ENCODE results near the gene ZPLD1.

Gene ZPLD1

GRCh38 chr3:102511168-102511567, 76.4 kb downstream of the ZPLD1 start:
- H3K27me3 ChIP-seq (replicated peaks), result no peaks in the 10 kb centered on the region
- no peak overlapping the region for H3K27ac ChIP-seq
- H3K36me3 ChIP-seq (replicated peaks), result no peaks in the 10 kb centered on the region
- TF ChIP-seq CTCF (IDR thresholded peaks at IDR 0.05; ENCODE audit: low read depth, low read length, missing control alignments), result no peak
- in situ Hi-C loops (cut with HindIII; ENCODE audit: low pct_ligation_motif_present, low sequenced_read_pairs), result no loop called here
- DNase-seq, result no peak
- no peak overlapping the region for H3K4me3 ChIP-seq (ENCODE audit: low read depth, low read length)

DNA sequence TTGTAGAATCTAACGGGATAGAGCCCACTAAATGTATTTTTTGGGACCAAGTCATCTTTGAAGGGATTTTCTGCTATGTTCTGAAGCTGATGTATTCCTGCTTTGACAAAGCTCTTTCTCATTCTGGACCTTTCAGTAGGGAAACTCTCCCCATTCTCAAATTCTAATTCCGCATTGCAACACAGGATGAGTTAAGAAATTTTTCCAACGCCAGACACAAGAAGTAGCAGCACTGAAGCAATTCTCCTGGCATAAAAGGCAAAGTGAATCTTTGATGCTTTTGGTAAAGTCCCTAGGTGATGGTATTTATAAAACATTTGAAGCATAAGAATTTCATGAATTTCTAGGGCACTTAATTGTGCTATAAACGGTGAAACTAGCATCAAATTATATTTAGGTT, 76.8 kb downstream of the ZPLD1 start:
- DNase-seq, result no peak
- Histone ChIP-seq H3K27ac (no peak overlapping the region), H3K4me3 (ENCODE audit: low read depth, low read length) (no peak overlapping the region), H3K36me3 (replicated peaks) (no peaks in the 10 kb centered on the region), H3K27me3 (replicated peaks) (no peaks in the 10 kb centered on the region)
- TF ChIP-seq CTCF (IDR thresholded peaks at IDR 0.05; ENCODE audit: low read depth, low read length, missing control alignments), result no peak
- in situ Hi-C loops (cut with HindIII; ENCODE audit: low pct_ligation_motif_present, low sequenced_read_pairs), result no loop called here

DNA sequence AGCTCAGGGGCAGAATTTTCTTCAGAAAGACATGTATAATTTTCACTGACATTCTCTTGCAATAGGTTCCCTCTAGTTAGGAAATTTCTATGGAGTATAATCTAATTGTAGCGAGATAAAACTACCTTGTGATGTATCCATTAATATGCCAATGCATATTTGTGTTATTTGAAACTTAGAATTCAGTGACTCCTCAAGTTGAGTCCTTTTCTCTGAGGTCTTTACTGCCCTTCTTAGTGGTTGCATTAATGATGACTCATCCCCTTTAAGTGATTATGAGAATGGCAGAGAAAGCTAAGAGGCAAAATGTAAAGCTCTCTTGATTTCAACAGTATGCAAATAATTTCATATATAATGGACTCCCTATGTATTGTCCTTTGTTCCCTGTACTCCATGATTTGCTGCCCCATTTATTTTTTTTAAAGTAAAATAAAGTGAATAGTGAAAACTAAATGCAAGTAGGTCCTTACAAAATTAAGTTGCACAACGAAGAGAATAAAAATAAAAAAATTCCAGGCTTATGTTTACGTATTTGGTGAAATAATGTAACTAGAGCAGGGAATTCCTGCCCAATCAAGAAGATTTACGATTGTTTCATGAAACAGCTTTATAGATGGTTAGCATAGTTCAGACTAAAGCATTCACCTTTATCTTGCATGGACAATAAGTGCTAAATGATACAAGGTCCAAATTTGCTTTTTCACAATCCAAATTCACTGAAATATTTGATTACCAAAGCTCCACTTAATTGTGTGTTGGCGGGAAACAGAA, 78.1 kb downstream of the ZPLD1 start:
- H3K36me3 ChIP-seq (replicated peaks), result no peaks in the 10 kb centered on the region
- H3K27ac ChIP-seq, result no peak overlapping the region
- no peak overlapping the region for H3K4me3 ChIP-seq (ENCODE audit: low read depth, low read length)
- TF ChIP-seq CTCF (IDR thresholded peaks at IDR 0.05; ENCODE audit: low read depth, low read length, missing control alignments), result no peak
- no peaks in the 10 kb centered on the region for H3K27me3 ChIP-seq (replicated peaks)
- in situ Hi-C loops (cut with HindIII; ENCODE audit: low pct_ligation_motif_present, low sequenced_read_pairs), result no loop called here
- DNase-seq, result no peak

DNA sequence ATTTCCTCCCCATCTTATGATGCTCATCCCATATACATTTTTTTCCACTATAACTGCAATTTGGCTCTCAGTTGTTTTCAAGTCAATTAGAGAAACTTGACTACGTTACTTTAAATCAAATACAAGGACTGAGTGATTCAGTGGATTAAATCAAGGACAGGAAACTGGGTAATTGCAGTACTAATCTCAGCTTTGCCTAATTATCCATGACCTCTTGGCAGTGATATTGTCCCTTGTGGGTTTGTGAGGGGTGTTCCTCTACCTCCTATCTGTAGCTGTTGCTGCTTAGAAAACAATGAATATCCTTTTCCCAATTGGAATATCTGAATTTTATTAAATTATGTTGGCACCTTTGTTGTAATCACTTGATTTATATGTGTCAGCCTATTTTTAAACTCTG, 79.4 kb downstream of the ZPLD1 start:
- no peaks in the 10 kb centered on the region for H3K36me3 ChIP-seq (replicated peaks)
- DNase-seq, result no peak
- no peak overlapping the region for H3K4me3 ChIP-seq (ENCODE audit: low read depth, low read length)
- in situ Hi-C loops (cut with HindIII; ENCODE audit: low pct_ligation_motif_present, low sequenced_read_pairs), result no loop called here
- no peak overlapping the region for H3K27ac ChIP-seq
- no peak for TF ChIP-seq CTCF (IDR thresholded peaks at IDR 0.05; ENCODE audit: low read depth, low read length, missing control alignments)
- H3K27me3 ChIP-seq (replicated peaks), result no peaks in the 10 kb centered on the region

- in situ Hi-C loops (cut with HindIII; ENCODE audit: low pct_ligation_motif_present, low sequenced_read_pairs), result no loop called here
- no peak for TF ChIP-seq CTCF (IDR thresholded peaks at IDR 0.05; ENCODE audit: low read depth, low read length, missing control alignments)
- no peaks in the 10 kb centered on the region for H3K36me3 ChIP-seq (replicated peaks)
- no peaks in the 10 kb centered on the region for H3K27me3 ChIP-seq (replicated peaks)
- DNase-seq, result no peak
- no peak overlapping the region for H3K27ac ChIP-seq
- no peak overlapping the region for H3K4me3 ChIP-seq (ENCODE audit: low read depth, low read length)
Observed at GRCh38 chr3:102521246-102521645, 86.4 kb downstream of the ZPLD1 start.

DNA sequence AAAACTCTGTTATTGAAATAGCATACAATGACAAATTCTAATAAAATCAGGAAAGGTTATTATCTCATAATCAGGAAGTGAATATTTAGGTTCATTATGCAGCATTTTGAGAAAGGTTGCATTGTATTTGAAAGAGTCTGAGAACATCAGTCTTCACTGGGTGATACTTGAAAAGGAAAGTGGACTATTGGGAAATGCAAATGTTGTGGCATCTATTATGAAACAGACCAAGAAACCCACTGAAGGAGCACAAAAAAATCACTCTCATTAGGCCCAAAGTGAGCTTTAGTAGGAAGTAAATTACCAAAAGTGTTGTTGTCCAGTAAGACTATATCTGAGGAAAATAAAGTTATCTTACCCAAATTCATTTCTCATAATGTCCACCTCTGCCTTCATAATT, 90.8 kb downstream of the ZPLD1 start:
- H3K27me3 ChIP-seq (replicated peaks), result no peaks in the 10 kb centered on the region
- in situ Hi-C loops (cut with HindIII; ENCODE audit: low pct_ligation_motif_present, low sequenced_read_pairs), result loop anchor here (25.0 kb wide), 2 partner anchors 288 to 713 kb away; no protein-coding TSS in a partner anchor
- DNase-seq, result no peak
- no peaks in the 10 kb centered on the region for H3K36me3 ChIP-seq (replicated peaks)
- H3K27ac ChIP-seq, result no peak overlapping the region
- TF ChIP-seq CTCF (IDR thresholded peaks at IDR 0.05; ENCODE audit: low read depth, low read length, missing control alignments), result no peak
- no peak overlapping the region for H3K4me3 ChIP-seq (ENCODE audit: low read depth, low read length)
